Measurements from ENCODE around the gene CPEB2. TPM values are rescaled to one million over a fixed set of nuclear protein-coding genes. Genes with fewer than 3 reads are reported as not detected.

The CPEB2 gene
- total RNA-seq, 2 experiments from 2014 or later, result 2.2 to 6.6 TPM

- POLR2A ChIA-PET, result no interaction called here
- peak overlapping the region; percentile 93 for H3K4me3 ChIP-seq (ENCODE audit: low read depth, low read length, poor library complexity, severe bottlenecking)
- no peaks in the 10 kb centered on the region for H3K9me2 ChIP-seq (ENCODE audit: insufficient read depth, low read length)
- peaks cover 22% of the 10 kb centered on the region for H4K20me1 ChIP-seq (ENCODE audit: insufficient read depth, low read length)
- peaks cover 39% of the 10 kb centered on the region for H3K79me2 ChIP-seq (ENCODE audit: insufficient read depth, low read depth, low read length)
- CTCF ChIA-PET (ENCODE audit: unreplicated experiment), result no interaction called here
- H3K4me2 ChIP-seq (ENCODE audit: low read length), result peak overlapping the region; percentile 70
- H3K27ac ChIP-seq (ENCODE audit: low read depth, low read length, poor library complexity, severe bottlenecking), result peak overlapping the region; percentile 91
- peak overlapping the region; percentile 57; the same call in 1 of the 2 replicates for H2AFZ ChIP-seq (ENCODE audit: low read length)
- intact Hi-C loops (cut with micrococcal nuclease; ENCODE audit: unreplicated experiment), result loop anchor here (10.0 kb wide), 1 partner anchor 1351 kb away; no protein-coding TSS in a partner anchor
- H3K9me3 ChIP-seq (ENCODE audit: low read length), result no peaks in the 10 kb centered on the region
- no peak for DNase-seq (ENCODE audit: low spot score)
- peaks cover 22% of the 10 kb centered on the region for H3K4me1 ChIP-seq (ENCODE audit: insufficient read depth, low read length, poor library complexity, severe bottlenecking)
- TSS peak; percentile 34 for BruUV-seq (replicated peaks)
- H3K36me3 ChIP-seq (ENCODE audit: insufficient read depth, low read length), result peaks cover 33% of the 10 kb centered on the region
- no peak for TF ChIP-seq CTCF (conservative IDR thresholded peaks at IDR 0.05; ENCODE audit: low read length)
- no peak for TF ChIP-seq EZH2phosphoT487 (IDR thresholded peaks at IDR 0.05; ENCODE audit: borderline replicate concordance, low read depth, low read length)
Measured at GRCh38 chr4:15005474-15006115, 3.3 kb downstream of the CPEB2 start.

GRCh38 chr4:15006416-15007024 lies 4.2 kb downstream of the CPEB2 start:
- H3K27ac ChIP-seq (ENCODE audit: low read depth, low read length, poor library complexity, severe bottlenecking), result no peak overlapping the region
- no TSS peak for BruUV-seq (replicated peaks)
- H3K4me3 ChIP-seq (ENCODE audit: low read depth, low read length, poor library complexity, severe bottlenecking), result peak overlapping the region; percentile 93
- H3K4me2 ChIP-seq (ENCODE audit: low read length), result peak overlapping the region; percentile 70
- no peaks in the 10 kb centered on the region for H3K9me3 ChIP-seq (ENCODE audit: low read length)
- H3K4me1 ChIP-seq (ENCODE audit: insufficient read depth, low read length, poor library complexity, severe bottlenecking), result peaks cover 17% of the 10 kb centered on the region
- no peaks in the 10 kb centered on the region for H3K9me2 ChIP-seq (ENCODE audit: insufficient read depth, low read length)
- intact Hi-C loops (cut with micrococcal nuclease; ENCODE audit: unreplicated experiment), result loop anchor here (10.0 kb wide), 1 partner anchor 1352 kb away; no protein-coding TSS in a partner anchor
- POLR2A ChIA-PET, result no interaction called here
- H3K36me3 ChIP-seq (ENCODE audit: insufficient read depth, low read length), result peaks cover 39% of the 10 kb centered on the region
- H3K79me2 ChIP-seq (ENCODE audit: insufficient read depth, low read depth, low read length), result peaks cover 40% of the 10 kb centered on the region
- no peak for TF ChIP-seq EZH2phosphoT487 (IDR thresholded peaks at IDR 0.05; ENCODE audit: borderline replicate concordance, low read depth, low read length)
- peak; percentile 83 for TF ChIP-seq CTCF (conservative IDR thresholded peaks at IDR 0.05; ENCODE audit: low read length)
- H2AFZ ChIP-seq (ENCODE audit: low read length), result peak overlapping the region; percentile 57; the same call in 1 of the 2 replicates
- CTCF ChIA-PET (ENCODE audit: unreplicated experiment), result no interaction called here
- H4K20me1 ChIP-seq (ENCODE audit: insufficient read depth, low read length), result peaks cover 22% of the 10 kb centered on the region
- DNase-seq (ENCODE audit: low spot score), result peak; percentile 50

GRCh38 chr4:15007201-15007600 lies 4.9 kb downstream of the CPEB2 start:
- Histone ChIP-seq H3K4me2 (ENCODE audit: low read length) (no peak overlapping the region), H3K36me3 (ENCODE audit: insufficient read depth, low read length) (peaks cover 41% of the 10 kb centered on the region), H3K4me1 (ENCODE audit: insufficient read depth, low read length, poor library complexity, severe bottlenecking) (peaks cover 17% of the 10 kb centered on the region), H2AFZ (ENCODE audit: low read length) (no peak overlapping the region), H3K9me3 (ENCODE audit: low read length) (no peaks in the 10 kb centered on the region), H4K20me1 (ENCODE audit: insufficient read depth, low read length) (peaks cover 22% of the 10 kb centered on the region), H3K79me2 (ENCODE audit: insufficient read depth, low read depth, low read length) (peaks cover 40% of the 10 kb centered on the region), H3K4me3 (ENCODE audit: low read depth, low read length, poor library complexity, severe bottlenecking) (no peak overlapping the region), H3K9me2 (ENCODE audit: insufficient read depth, low read length) (no peaks in the 10 kb centered on the region), H3K27ac (ENCODE audit: low read depth, low read length, poor library complexity, severe bottlenecking) (no peak overlapping the region)
- TF ChIP-seq CTCF (conservative IDR thresholded peaks at IDR 0.05; ENCODE audit: low read length) (no peak), EZH2phosphoT487 (IDR thresholded peaks at IDR 0.05; ENCODE audit: borderline replicate concordance, low read depth, low read length) (no peak)
- CTCF ChIA-PET (ENCODE audit: unreplicated experiment), result no interaction called here
- BruUV-seq (replicated peaks), result no TSS peak
- no peak for DNase-seq (ENCODE audit: low spot score)
- POLR2A ChIA-PET, result interaction anchor here (1.1 kb wide), 1 partner anchor 21 kb away, joined by 3 read pairs; no protein-coding TSS in a partner anchor
- intact Hi-C loops (cut with micrococcal nuclease; ENCODE audit: unreplicated experiment), result loop anchor here (10.0 kb wide), 1 partner anchor 1352 kb away; no protein-coding TSS in a partner anchor

Measured in OCI-LY7 (cell line).